Measurements from ENCODE around the gene BICC1. TPM values are rescaled to one million over a fixed set of nuclear protein-coding genes. Genes with fewer than 3 reads are reported as not detected.

The BICC1 gene
- polyA plus RNA-seq, 1 experiment, result 25.6 TPM

- Histone ChIP-seq H3K4me3 (ENCODE audit: low read depth, low read length) (no peak overlapping the region), H3K9me3 (ENCODE audit: control insufficient read depth, insufficient read depth, low read length) (peaks cover 16% of the 10 kb centered on the region), H3K27me3 (ENCODE audit: control insufficient read depth, insufficient read depth, low read length) (no peaks in the 10 kb centered on the region), H3K27ac (ENCODE audit: low read depth, low read length) (no peak overlapping the region)
- POLR2A ChIA-PET, result no interaction called here
- TF ChIP-seq, protein P1, sequence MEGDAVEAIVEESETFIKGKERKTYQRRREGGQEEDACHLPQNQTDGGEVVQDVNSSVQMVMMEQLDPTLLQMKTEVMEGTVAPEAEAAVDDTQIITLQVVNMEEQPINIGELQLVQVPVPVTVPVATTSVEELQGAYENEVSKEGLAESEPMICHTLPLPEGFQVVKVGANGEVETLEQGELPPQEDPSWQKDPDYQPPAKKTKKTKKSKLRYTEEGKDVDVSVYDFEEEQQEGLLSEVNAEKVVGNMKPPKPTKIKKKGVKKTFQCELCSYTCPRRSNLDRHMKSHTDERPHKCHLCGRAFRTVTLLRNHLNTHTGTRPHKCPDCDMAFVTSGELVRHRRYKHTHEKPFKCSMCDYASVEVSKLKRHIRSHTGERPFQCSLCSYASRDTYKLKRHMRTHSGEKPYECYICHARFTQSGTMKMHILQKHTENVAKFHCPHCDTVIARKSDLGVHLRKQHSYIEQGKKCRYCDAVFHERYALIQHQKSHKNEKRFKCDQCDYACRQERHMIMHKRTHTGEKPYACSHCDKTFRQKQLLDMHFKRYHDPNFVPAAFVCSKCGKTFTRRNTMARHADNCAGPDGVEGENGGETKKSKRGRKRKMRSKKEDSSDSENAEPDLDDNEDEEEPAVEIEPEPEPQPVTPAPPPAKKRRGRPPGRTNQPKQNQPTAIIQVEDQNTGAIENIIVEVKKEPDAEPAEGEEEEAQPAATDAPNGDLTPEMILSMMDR (IDR thresholded peaks at IDR 0.05; ENCODE audit: low read depth, low read length), result no peak
- CTCF ChIA-PET, result interaction anchor here (0.7 to 1.7 kb wide), 3 partner anchors 9 to 204 kb away, joined by 3 to 6 read pairs (median 3); no protein-coding TSS in a partner anchor
- no peak for DNase-seq (ENCODE audit: low read depth, low spot score)
Observed at GRCh38 chr10:58734664-58735063, 222.0 kb downstream of the BICC1 start.

DNA sequence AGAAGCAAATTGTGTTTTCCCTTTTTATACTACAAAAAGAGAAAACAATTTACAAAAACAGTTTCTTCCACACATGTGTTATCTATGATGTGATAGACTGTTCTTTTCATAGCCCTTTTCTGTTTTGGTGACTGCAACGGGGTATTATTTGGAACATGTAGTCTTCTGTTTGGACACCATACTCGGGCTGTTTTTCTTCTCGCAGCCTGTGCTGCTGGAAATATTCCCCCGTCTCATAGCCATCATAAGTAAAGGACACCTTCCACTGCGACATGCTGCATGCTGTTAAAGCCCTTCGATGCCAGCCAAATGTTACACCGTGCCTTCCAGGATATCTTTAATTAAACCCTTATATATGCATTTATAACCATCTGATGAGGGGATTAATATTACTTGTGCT is 222.4 kb downstream of the BICC1 start:
- TF ChIP-seq, protein P1 (IDR thresholded peaks at IDR 0.05; ENCODE audit: low read depth, low read length), result no peak
- no peak for DNase-seq (ENCODE audit: low read depth, low spot score)
- ChIA-PET CTCF (no interaction called here), POLR2A (no interaction called here)
- Histone ChIP-seq H3K9me3 (ENCODE audit: control insufficient read depth, insufficient read depth, low read length) (peaks cover 14% of the 10 kb centered on the region), H3K27me3 (ENCODE audit: control insufficient read depth, insufficient read depth, low read length) (no peaks in the 10 kb centered on the region), H3K27ac (ENCODE audit: low read depth, low read length) (no peak overlapping the region), H3K4me3 (ENCODE audit: low read depth, low read length) (no peak overlapping the region)

DNA sequence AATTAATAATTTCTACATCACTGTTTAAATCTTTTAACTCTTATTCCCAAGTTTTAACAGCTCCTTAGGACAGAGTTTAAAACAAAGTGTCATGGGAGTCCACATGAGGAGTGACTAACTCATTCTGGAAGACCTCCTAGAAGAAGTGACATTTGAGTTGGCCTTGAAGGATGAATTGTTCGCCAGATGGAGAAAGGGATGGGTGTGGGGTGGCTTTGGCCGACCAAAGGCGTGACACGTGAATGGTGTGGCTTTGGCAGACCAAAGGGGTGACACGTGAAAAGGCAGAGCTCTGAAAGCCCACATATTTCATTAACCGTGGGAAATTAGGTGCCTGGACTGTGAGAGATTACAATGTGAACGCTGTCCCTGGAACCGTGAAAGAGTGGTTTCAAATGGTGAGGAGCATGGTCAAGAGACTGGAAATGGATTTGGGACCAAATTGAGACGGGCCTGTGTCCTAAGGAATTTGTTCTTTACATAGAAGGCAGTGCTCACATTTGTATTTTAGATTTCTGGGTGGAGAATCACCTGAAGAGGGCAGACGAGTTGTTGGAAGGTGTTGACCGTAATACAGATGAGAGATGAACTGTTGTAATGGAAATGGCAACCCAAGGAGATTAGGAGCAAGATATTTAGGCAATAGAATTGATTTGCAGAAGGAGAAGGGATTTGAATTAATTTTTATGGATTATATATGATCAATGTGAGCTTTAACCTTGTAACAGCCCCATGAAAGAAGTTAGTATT is 228.1 kb downstream of the BICC1 start:
- TF ChIP-seq, protein P1 (IDR thresholded peaks at IDR 0.05; ENCODE audit: low read depth, low read length), result no peak
- DNase-seq (ENCODE audit: low read depth, low spot score), result no peak
- Histone ChIP-seq H3K9me3 (ENCODE audit: control insufficient read depth, insufficient read depth, low read length) (no peaks in the 10 kb centered on the region), H3K27ac (ENCODE audit: low read depth, low read length) (no peak overlapping the region), H3K27me3 (ENCODE audit: control insufficient read depth, insufficient read depth, low read length) (no peaks in the 10 kb centered on the region), H3K4me3 (ENCODE audit: low read depth, low read length) (no peak overlapping the region)
- CTCF ChIA-PET, result interaction anchor here (1.0 to 1.7 kb wide), 3 partner anchors 17 to 41 kb away, joined by 3 to 4 read pairs (median 3); no protein-coding TSS in a partner anchor
- POLR2A ChIA-PET, result no interaction called here

DNA sequence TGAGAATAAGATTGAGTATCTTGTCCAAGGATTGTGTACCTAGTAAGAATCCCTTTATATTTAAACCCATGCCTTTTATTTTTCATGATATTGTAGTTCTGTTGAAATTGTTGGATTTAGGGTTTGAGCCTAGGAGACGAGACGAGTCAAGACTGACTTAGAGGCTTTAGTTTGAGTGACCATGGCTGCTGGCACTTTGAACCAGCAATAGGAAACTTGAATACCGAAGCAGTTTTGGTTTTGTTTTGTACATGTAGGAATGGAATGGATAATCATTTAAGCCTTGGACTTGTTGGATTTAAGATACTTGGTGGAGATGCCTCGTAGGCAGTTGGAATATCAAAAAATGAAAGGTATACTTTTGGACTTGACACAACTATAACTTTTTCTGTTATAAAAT is 229.0 kb downstream of the BICC1 start:
- Histone ChIP-seq H3K27me3 (ENCODE audit: control insufficient read depth, insufficient read depth, low read length) (no peaks in the 10 kb centered on the region), H3K27ac (ENCODE audit: low read depth, low read length) (no peak overlapping the region), H3K4me3 (ENCODE audit: low read depth, low read length) (no peak overlapping the region), H3K9me3 (ENCODE audit: control insufficient read depth, insufficient read depth, low read length) (no peaks in the 10 kb centered on the region)
- CTCF ChIA-PET, result interaction anchor here (1.0 to 1.6 kb wide), 2 partner anchors 17 to 18 kb away, joined by 3 to 4 read pairs; no protein-coding TSS in a partner anchor
- TF ChIP-seq, protein P1 (IDR thresholded peaks at IDR 0.05; ENCODE audit: low read depth, low read length), result no peak
- DNase-seq (ENCODE audit: low read depth, low spot score), result no peak
- POLR2A ChIA-PET, result no interaction called here

DNA sequence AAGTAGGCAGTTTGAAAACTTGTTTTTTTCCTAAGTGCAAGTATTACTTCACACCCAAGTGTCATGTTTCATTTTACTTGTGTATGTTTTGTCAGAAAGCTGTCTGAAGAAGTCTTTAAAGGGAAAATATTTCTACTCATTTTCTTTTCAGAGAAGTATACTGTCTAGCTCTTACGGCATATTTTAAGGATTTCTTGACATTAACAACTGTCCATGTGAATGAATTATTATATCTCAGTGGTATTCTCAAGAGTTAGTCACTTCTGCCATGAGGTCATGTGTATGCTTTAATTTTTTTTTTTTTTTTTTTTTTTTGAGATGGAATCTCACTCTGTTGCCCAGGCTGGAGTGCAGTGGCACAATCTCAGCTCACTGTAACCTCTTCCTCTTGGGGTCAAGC is 229.5 kb downstream of the BICC1 start:
- Histone ChIP-seq H3K9me3 (ENCODE audit: control insufficient read depth, insufficient read depth, low read length) (no peaks in the 10 kb centered on the region), H3K4me3 (ENCODE audit: low read depth, low read length) (no peak overlapping the region), H3K27ac (ENCODE audit: low read depth, low read length) (no peak overlapping the region), H3K27me3 (ENCODE audit: control insufficient read depth, insufficient read depth, low read length) (no peaks in the 10 kb centered on the region)
- DNase-seq (ENCODE audit: low read depth, low spot score), result no peak
- TF ChIP-seq, protein P1 (IDR thresholded peaks at IDR 0.05; ENCODE audit: low read depth, low read length), result no peak
- ChIA-PET CTCF (no interaction called here), POLR2A (interaction anchor here (0.6 to 1.1 kb wide), 2 partner anchors 12 to 17 kb away, joined by 4 to 5 read pairs; no protein-coding TSS in a partner anchor)
